HFFc6 (cell line): Measurements from ENCODE around the gene KIRREL3. TPM values are rescaled to one million over a fixed set of nuclear protein-coding genes. Genes with fewer than 3 reads are reported as not detected.

Experiments
- DNase-seq: peaks from one replicate; pipeline ENCODE4 v3.0.0-alpha.2; 2018
- H3K27ac Mint-ChIP-seq: 2 replicates; pipeline ENCODE4 v1.8.0; 2020; ENCODE audit warnings: mild to moderate bottlenecking, mixed read lengths
- H3K27me3 Mint-ChIP-seq: 2 replicates; pipeline ENCODE4 v1.8.0; 2021; ENCODE audit warnings: mild to moderate bottlenecking, moderate library complexity, mixed read lengths; ENCODE audit not compliant: insufficient read depth
- H3K36me3 Mint-ChIP-seq: 2 replicates; pipeline ENCODE4 v1.8.0; 2021; ENCODE audit warnings: low read depth, mixed read lengths
- H3K4me1 Mint-ChIP-seq: 2 replicates; pipeline ENCODE4 v1.8.0; 2020; ENCODE audit warnings: low read depth, mixed read lengths
- H3K4me3 Mint-ChIP-seq: 2 replicates; pipeline ENCODE4 v1.8.0; 2020; ENCODE audit warnings: mild to moderate bottlenecking, moderate library complexity, mixed read lengths
- H3K9me3 Mint-ChIP-seq: 2 replicates; pipeline ENCODE4 v1.8.0; 2020; ENCODE audit warnings: mild to moderate bottlenecking, mixed read lengths
- total RNA-seq, 6 experiments: library from RNA; stranded (reverse); fragmentation: NEBNext Ultra II Directional; extraction: Animal tissue kit (Norgen Biotek cat#: 25700); gene quantifications; 2 replicates in 1 of 6; 3 replicates in 5 of 6; pipeline ENCODE4 v1.2.3, GENCODE V29; 2021
- TF ChIP-seq, protein P1 (sequence below): fragments of 200-600 bp; sonication (generic); IDR thresholded peaks from 2 replicates; pipeline ENCODE4 v1.5.0; 2021; ENCODE audit warnings: antibody characterized with exemption, mild to moderate bottlenecking

Gene KIRREL3
- total RNA-seq, 6 experiments from 2014 or later = 22.2 to 38.2 (median 33.2) TPM

DNA sequence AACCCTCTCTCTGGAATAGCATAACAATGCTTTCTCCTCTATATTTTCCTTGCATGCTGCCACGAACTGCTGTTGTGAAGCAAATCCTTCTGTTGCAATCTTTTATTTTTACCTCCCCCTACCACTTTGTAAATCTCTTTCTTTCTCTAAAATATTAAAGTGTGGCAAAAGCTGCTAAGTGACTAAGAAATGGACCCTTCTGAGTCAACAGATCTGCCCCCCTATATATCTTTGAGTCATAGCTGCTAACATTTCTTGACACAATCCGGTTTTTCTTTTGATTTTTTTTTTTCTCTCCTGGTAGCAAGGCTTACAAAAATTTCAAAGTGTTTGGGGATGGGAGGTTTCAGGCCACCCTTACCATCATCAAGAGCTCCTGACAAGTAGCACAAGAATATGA, 39.0 kb upstream of the KIRREL3 start:
- Mint-ChIP-seq H3K4me3 (no peak overlapping the region), H3K27me3 (peaks cover 8% of the 10 kb centered on the region), H3K27ac (no peak overlapping the region), H3K36me3 (no peaks in the 10 kb centered on the region), H3K4me1 (peaks cover 37% of the 10 kb centered on the region), H3K9me3 (no peaks in the 10 kb centered on the region)
- no peak for DNase-seq
- TF ChIP-seq, protein P1, sequence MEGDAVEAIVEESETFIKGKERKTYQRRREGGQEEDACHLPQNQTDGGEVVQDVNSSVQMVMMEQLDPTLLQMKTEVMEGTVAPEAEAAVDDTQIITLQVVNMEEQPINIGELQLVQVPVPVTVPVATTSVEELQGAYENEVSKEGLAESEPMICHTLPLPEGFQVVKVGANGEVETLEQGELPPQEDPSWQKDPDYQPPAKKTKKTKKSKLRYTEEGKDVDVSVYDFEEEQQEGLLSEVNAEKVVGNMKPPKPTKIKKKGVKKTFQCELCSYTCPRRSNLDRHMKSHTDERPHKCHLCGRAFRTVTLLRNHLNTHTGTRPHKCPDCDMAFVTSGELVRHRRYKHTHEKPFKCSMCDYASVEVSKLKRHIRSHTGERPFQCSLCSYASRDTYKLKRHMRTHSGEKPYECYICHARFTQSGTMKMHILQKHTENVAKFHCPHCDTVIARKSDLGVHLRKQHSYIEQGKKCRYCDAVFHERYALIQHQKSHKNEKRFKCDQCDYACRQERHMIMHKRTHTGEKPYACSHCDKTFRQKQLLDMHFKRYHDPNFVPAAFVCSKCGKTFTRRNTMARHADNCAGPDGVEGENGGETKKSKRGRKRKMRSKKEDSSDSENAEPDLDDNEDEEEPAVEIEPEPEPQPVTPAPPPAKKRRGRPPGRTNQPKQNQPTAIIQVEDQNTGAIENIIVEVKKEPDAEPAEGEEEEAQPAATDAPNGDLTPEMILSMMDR = no peak

DNA sequence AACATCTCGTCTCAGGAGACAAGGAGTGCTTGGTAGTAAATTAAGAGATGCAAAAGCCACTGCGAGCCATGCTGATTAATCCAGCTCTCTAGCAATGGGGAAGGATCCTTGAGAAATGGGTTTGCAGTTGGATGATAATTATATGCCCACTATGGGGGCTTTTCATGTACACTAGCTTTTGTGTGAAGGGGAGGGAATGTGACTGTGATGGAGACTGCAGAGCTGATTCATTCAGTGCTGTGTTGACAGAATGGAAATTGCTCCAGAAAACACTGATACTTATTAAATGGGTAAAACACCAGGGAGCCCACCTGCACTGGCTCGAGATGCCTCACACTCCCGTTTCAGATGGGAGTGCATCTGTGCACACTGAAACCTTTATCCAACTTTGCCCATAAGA, 37.0 kb upstream of the KIRREL3 start:
- no peak overlapping the region for H3K27ac Mint-ChIP-seq
- TF ChIP-seq, protein P1 = no peak
- DNase-seq = no peak
- no peaks in the 10 kb centered on the region for H3K9me3 Mint-ChIP-seq
- no peak overlapping the region for H3K4me3 Mint-ChIP-seq
- peaks cover 29% of the 10 kb centered on the region for H3K4me1 Mint-ChIP-seq
- H3K36me3 Mint-ChIP-seq = no peaks in the 10 kb centered on the region
- peaks cover 6% of the 10 kb centered on the region for H3K27me3 Mint-ChIP-seq

DNA sequence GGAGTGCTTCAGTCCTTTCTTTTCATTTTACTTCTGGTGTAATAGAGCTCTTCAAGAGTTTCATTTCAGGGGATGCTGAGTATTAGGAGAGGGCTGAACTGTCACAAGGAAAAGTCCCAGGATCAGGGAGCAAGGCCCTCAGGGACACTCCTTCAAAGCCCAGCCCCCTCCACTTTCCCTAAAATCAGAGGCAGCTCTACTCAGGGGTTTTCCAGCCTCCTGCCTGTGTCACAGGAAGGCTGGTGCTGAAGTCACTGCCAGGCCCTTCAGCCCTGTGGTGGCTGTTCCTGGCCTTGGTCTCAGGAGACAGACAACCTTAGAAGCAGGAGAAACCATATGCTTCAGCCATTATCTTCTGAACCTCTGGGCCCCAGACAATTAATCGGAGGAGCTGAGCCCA, 36.4 kb upstream of the KIRREL3 start:
- no peak overlapping the region for H3K27ac Mint-ChIP-seq
- H3K27me3 Mint-ChIP-seq = peaks cover 6% of the 10 kb centered on the region
- no peak overlapping the region for H3K4me3 Mint-ChIP-seq
- H3K9me3 Mint-ChIP-seq = no peaks in the 10 kb centered on the region
- TF ChIP-seq, protein P1 = no peak
- H3K4me1 Mint-ChIP-seq = peaks cover 23% of the 10 kb centered on the region
- no peaks in the 10 kb centered on the region for H3K36me3 Mint-ChIP-seq
- no peak for DNase-seq

DNA sequence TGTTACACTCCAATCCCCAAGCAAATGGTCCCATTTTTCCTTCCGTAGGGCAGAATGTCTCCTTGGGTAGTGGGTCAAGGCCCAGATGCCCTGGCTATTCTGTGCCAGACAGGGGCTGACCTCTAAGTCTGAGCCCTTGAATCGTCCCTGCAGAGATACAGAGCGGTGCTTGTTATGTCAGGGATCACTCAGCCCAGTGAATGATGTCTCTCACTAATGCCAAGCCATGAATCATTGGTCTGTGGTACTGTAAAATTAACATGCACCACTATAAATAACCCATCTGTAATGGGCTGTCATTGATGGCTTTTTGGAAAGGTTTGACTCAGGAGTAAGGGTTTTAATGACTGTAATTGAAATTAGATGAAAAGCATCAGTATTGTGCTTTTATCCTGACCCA, 35.3 kb upstream of the KIRREL3 start:
- no peak for DNase-seq
- peaks cover 7% of the 10 kb centered on the region for H3K27me3 Mint-ChIP-seq
- no peak overlapping the region for H3K27ac Mint-ChIP-seq
- no peak overlapping the region for H3K4me3 Mint-ChIP-seq
- TF ChIP-seq, protein P1 = no peak
- no peaks in the 10 kb centered on the region for H3K9me3 Mint-ChIP-seq
- no peaks in the 10 kb centered on the region for H3K36me3 Mint-ChIP-seq
- peaks cover 15% of the 10 kb centered on the region for H3K4me1 Mint-ChIP-seq

DNA sequence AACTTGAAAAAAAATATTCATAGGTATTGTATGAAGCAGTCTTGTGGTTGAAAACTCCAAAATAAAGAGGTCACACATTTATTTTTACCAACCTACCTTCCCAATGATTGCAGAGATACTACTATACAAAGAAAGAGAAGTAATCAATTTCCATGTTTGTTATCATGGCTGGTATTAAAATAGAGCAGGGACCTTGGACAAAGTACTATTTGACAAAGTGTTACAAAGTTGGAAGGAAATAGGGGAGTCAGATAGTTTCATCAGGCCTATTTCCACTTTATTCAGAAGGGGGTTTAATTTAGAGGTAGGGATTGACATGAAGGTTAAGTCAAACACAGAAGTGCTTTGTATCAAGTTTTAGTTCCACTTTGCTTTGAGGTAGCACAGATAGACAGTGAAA, 34.4 kb upstream of the KIRREL3 start:
- no peaks in the 10 kb centered on the region for H3K36me3 Mint-ChIP-seq
- TF ChIP-seq, protein P1 = no peak
- DNase-seq = no peak
- H3K4me3 Mint-ChIP-seq = no peak overlapping the region
- no peak overlapping the region for H3K27ac Mint-ChIP-seq
- peaks cover 8% of the 10 kb centered on the region for H3K4me1 Mint-ChIP-seq
- peaks cover 13% of the 10 kb centered on the region for H3K27me3 Mint-ChIP-seq
- no peaks in the 10 kb centered on the region for H3K9me3 Mint-ChIP-seq

DNA sequence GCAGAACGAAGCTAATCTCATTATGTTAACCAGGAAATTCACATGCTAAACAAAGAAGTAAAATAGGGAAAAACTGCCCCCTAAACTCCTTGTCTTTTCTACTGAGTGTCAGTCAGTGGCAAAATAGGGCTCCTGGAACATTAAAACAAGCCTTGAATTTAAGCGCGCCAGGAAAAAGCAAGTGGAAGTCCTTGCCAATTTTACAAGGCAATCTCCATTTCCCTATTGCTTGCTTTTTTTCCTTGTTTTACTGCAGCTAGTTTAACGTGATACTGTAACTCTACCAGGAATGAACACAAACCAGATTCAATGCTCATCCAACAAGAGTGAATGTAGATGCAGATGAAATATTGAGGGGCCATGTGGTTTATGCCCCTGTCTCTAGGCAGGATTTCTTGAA, 28.1 kb upstream of the KIRREL3 start:
- TF ChIP-seq, protein P1 = no peak
- no peak for DNase-seq
- H3K27ac Mint-ChIP-seq = no peak overlapping the region
- H3K27me3 Mint-ChIP-seq = peaks cover 20% of the 10 kb centered on the region
- H3K36me3 Mint-ChIP-seq = no peaks in the 10 kb centered on the region
- H3K4me1 Mint-ChIP-seq = peaks cover 7% of the 10 kb centered on the region
- no peaks in the 10 kb centered on the region for H3K9me3 Mint-ChIP-seq
- no peak overlapping the region for H3K4me3 Mint-ChIP-seq
